GM12878 (cell line): Measurements from ENCODE around the gene N4BP2L2. TPM values are rescaled to one million over a fixed set of nuclear protein-coding genes. Genes with fewer than 3 reads are reported as not detected.

Experiments used
- polyA plus RNA-seq, 11 experiments: library from polyadenylated mRNA; depleted of rRNA in 4 of 11; unstranded in 6 of 11; stranded (reverse) in 5 of 11; fragments of >200 nt; fragmentation: Nextera tagmentation in 4 of 11; fragmentation: Illumina TruSeq in 1 of 11; extraction: Ambion mirVana in 4 of 11; extraction: Trizol in 1 of 11; gene quantifications; 1 replicate in 1 of 11; 2 replicates in 10 of 11; pipeline versions ENCODE4 v1.2.1 to v1.2.3, GENCODE V29; 2011 to 2016; ENCODE audit warnings: inconsistent platforms in 2 of 11, missing spikeins in 2 of 11, low read depth in 1 of 11
- small RNA-seq: library from RNA; depleted of rRNA; stranded (forward); fragments of <200 nt; gene quantifications from one replicate; pipeline ENCODE3, GENCODE V24; 2014
- total RNA-seq, 4 experiments: library from RNA; depleted of rRNA in 3 of 4; stranded (reverse); fragments of >200 nt in 3 of 4; fragmentation: Illumina TruSeq in 1 of 4; extraction: Trizol in 1 of 4; gene quantifications; 2 replicates each; pipeline versions ENCODE4 v1.2.1 to v1.2.3, GENCODE V29; 2013 to 2021

N4BP2L2 gene
- total and polyA plus RNA-seq, 10 of the 15 experiments (the other 5 are each of a cell fraction or from before 2014, with no cell fraction given): 41.7 to 87.1 (median 61.2) TPM

Small RNA genes within 50 kb of the gene (small RNA-seq; reads per million reads assigned to genes)
- not detected for gene RF00190

Other genes starting within 250 kb of the N4BP2L2 start
- gene ZAR1L, start 223.4 kb downstream of the N4BP2L2 start, total RNA-seq (2014; rRNA removed): 0.11 and 0.34 TPM in 2 replicates
- not detected in 2 replicates for gene ZAR1L, start 223.4 kb downstream of the N4BP2L2 start, total RNA-seq (2014; rRNA removed; fragmentation: Illumina TruSeq; extraction: Trizol)
- 0.13 and 0.26 TPM in 2 replicates for gene ZAR1L, start 223.4 kb downstream of the N4BP2L2 start, total RNA-seq (2021)
- gene ZAR1L, start 223.4 kb downstream of the N4BP2L2 start, polyA plus RNA-seq (2011; rRNA removed): 0.05 and 0.33 TPM in 2 replicates
- gene ZAR1L, start 223.4 kb downstream of the N4BP2L2 start, polyA plus RNA-seq (2014; fragmentation: Illumina TruSeq; extraction: Trizol): not detected in 2 replicates
- gene ZAR1L, start 223.4 kb downstream of the N4BP2L2 start, polyA plus RNA-seq (2014; fragmentation: Nextera tagmentation; extraction: Ambion mirVana): not detected
- 0.06 and 0.08 TPM in 2 replicates for gene ZAR1L, start 223.4 kb downstream of the N4BP2L2 start, polyA plus RNA-seq (2014; rRNA removed)
- not detected for gene ZAR1L, start 223.4 kb downstream of the N4BP2L2 start, polyA plus RNA-seq (2016; fragmentation: Nextera tagmentation; extraction: Ambion mirVana)
- gene BRCA2, start 223.3 kb downstream of the N4BP2L2 start, total RNA-seq (2014; rRNA removed): 23.7 and 24.3 TPM in 2 replicates
- gene BRCA2, start 223.3 kb downstream of the N4BP2L2 start, total RNA-seq (2014; rRNA removed; fragmentation: Illumina TruSeq; extraction: Trizol): 34.7 and 37.0 TPM in 2 replicates
- 19.7 and 24.1 TPM in 2 replicates for gene BRCA2, start 223.3 kb downstream of the N4BP2L2 start, total RNA-seq (2021)
- 10.6 and 14.2 TPM in 2 replicates for gene BRCA2, start 223.3 kb downstream of the N4BP2L2 start, polyA plus RNA-seq (2011; rRNA removed)
- 42.2 and 49.8 TPM in 2 replicates for gene BRCA2, start 223.3 kb downstream of the N4BP2L2 start, polyA plus RNA-seq (2014; fragmentation: Illumina TruSeq; extraction: Trizol)
- gene BRCA2, start 223.3 kb downstream of the N4BP2L2 start, polyA plus RNA-seq (2014; fragmentation: Nextera tagmentation; extraction: Ambion mirVana): 10 to 100 TPM in 1 of 2 experiments, 1 to 10 TPM in 1; 7.6 to 15.8 TPM
- gene BRCA2, start 223.3 kb downstream of the N4BP2L2 start, polyA plus RNA-seq (2014; rRNA removed): 13.3 and 13.7 TPM in 2 replicates
- 10 to 100 TPM; 31.6 to 34.0 TPM for gene BRCA2, start 223.3 kb downstream of the N4BP2L2 start, polyA plus RNA-seq (2016; fragmentation: Nextera tagmentation; extraction: Ambion mirVana)
- 11.6 and 14.7 TPM in 2 replicates for gene N4BP2L1, start 110.7 kb downstream of the N4BP2L2 start, total RNA-seq (2014; rRNA removed)
- 14.9 and 15.7 TPM in 2 replicates for gene N4BP2L1, start 110.7 kb downstream of the N4BP2L2 start, total RNA-seq (2014; rRNA removed; fragmentation: Illumina TruSeq; extraction: Trizol)
- gene N4BP2L1, start 110.7 kb downstream of the N4BP2L2 start, total RNA-seq (2021): 11.2 and 12.0 TPM in 2 replicates
- 42.5 and 68.0 TPM in 2 replicates for gene N4BP2L1, start 110.7 kb downstream of the N4BP2L2 start, polyA plus RNA-seq (2011; rRNA removed)
- gene N4BP2L1, start 110.7 kb downstream of the N4BP2L2 start, polyA plus RNA-seq (2014; fragmentation: Illumina TruSeq; extraction: Trizol): 16.7 and 21.4 TPM in 2 replicates
- gene N4BP2L1, start 110.7 kb downstream of the N4BP2L2 start, polyA plus RNA-seq (2014; fragmentation: Nextera tagmentation; extraction: Ambion mirVana): 1 to 10 TPM; 3.3 to 5.7 TPM
- gene N4BP2L1, start 110.7 kb downstream of the N4BP2L2 start, polyA plus RNA-seq (2014; rRNA removed): 16.9 and 23.4 TPM in 2 replicates
- gene N4BP2L1, start 110.7 kb downstream of the N4BP2L2 start, polyA plus RNA-seq (2016; fragmentation: Nextera tagmentation; extraction: Ambion mirVana): 10 to 100 TPM; 16.9 to 18.7 TPM
- 24.4 and 29.0 TPM in 2 replicates for gene PDS5B, start 47.7 kb upstream of the N4BP2L2 start, total RNA-seq (2014; rRNA removed)
- gene PDS5B, start 47.7 kb upstream of the N4BP2L2 start, total RNA-seq (2014; rRNA removed; fragmentation: Illumina TruSeq; extraction: Trizol): 45.2 and 50.4 TPM in 2 replicates
- gene PDS5B, start 47.7 kb upstream of the N4BP2L2 start, total RNA-seq (2021): 46.2 and 55.3 TPM in 2 replicates
- 23.0 and 35.2 TPM in 2 replicates for gene PDS5B, start 47.7 kb upstream of the N4BP2L2 start, polyA plus RNA-seq (2011; rRNA removed)
- gene PDS5B, start 47.7 kb upstream of the N4BP2L2 start, polyA plus RNA-seq (2014; fragmentation: Illumina TruSeq; extraction: Trizol): 48.7 and 57.5 TPM in 2 replicates
- gene PDS5B, start 47.7 kb upstream of the N4BP2L2 start, polyA plus RNA-seq (2014; fragmentation: Nextera tagmentation; extraction: Ambion mirVana): 10 to 100 TPM; 15.4 to 16.0 TPM
- 18.8 and 20.9 TPM in 2 replicates for gene PDS5B, start 47.7 kb upstream of the N4BP2L2 start, polyA plus RNA-seq (2014; rRNA removed)
- 10 to 100 TPM; 37.0 to 38.1 TPM for gene PDS5B, start 47.7 kb upstream of the N4BP2L2 start, polyA plus RNA-seq (2016; fragmentation: Nextera tagmentation; extraction: Ambion mirVana)